Measurements from ENCODE around the gene DISC1.
"Not testable (repeated sequence)": the region's sequence is repeated elsewhere in the genome, so short reads cannot be mapped to it uniquely, and the experiment has no call there.

The DISC1 gene

DNA sequence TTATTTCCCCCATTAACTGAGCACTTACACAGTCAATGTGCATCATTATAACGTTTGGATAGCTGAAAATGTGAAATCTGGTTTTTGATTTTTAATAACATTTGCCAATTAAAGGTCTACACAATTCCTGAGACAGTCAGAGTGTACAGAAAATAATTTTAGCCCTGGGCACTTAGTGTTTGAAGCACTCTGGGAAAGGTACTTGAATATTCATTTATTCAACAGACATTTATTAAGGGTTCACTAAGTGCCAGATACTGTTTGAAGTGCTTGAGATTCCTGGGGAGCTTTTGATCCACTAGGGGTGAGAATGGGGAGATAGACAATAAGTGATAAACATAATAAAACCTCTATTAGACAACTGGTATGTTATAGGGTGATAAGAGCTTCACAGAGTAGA is 141.8 kb downstream of the DISC1 start:
- DNase-seq (ENCODE audit: low read depth in 2 of 2) = no peak

DNA sequence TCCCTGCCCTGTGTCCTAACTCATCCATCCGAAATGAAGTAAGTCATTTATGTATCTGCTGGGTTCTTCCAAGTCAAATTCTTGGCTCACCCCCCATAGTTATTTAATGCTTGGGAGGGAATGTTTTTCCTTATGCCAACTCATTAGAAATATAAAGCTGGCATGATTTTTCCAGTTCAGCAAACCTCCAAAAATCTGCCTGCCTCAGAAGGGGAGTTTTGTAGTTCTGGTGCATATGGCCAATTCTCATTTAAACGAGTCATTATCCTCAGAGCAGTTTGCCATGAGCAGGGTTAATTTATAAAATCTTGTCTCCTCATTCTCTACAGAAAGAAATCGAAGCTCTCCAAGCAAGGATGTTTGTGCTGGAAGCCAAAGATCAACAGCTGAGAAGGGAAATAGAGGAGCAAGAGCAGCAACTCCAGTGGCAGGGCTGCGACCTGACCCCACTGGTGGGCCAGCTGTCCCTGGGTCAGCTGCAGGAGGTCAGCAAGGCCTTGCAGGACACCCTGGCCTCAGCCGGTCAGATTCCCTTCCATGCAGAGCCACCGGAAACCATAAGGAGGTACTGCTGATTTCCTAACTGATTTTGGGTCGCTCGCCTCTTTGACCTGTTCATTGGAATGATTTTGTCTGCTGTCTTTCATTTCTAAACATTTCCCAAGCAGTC is 144.1 kb downstream of the DISC1 start:
- DNase-seq (ENCODE audit: low read depth in 2 of 2) = no peak

DNA sequence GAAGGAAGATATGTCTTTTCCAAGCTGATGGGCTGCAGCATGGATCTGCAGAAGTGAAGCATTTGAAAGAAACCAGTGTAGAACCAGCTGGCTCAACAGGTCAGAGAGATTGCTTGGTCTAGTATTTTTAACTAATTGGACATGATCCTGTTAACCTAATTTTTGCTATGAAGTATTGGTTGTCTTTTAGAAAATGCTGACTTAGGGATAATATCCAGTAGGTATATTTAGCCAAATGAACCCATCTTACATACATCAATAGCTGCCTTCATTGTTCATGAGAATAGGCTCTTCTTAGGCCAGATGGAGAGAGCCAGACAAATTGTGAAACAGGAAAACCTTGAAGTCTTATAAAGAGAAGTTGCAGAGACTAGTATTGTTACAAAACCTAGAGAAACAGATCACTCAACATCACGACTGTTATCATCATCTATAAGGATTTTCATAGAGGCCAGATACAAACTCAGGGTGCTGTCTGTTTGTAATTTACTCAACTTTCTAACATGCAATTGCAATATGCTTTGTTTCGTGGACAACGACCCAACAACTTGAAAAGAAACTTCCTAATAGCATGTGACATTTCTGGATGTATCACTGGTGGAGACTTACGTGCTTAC is 148.2 kb downstream of the DISC1 start:
- DNase-seq (ENCODE audit: low read depth in 2 of 2) = no peak

DNA sequence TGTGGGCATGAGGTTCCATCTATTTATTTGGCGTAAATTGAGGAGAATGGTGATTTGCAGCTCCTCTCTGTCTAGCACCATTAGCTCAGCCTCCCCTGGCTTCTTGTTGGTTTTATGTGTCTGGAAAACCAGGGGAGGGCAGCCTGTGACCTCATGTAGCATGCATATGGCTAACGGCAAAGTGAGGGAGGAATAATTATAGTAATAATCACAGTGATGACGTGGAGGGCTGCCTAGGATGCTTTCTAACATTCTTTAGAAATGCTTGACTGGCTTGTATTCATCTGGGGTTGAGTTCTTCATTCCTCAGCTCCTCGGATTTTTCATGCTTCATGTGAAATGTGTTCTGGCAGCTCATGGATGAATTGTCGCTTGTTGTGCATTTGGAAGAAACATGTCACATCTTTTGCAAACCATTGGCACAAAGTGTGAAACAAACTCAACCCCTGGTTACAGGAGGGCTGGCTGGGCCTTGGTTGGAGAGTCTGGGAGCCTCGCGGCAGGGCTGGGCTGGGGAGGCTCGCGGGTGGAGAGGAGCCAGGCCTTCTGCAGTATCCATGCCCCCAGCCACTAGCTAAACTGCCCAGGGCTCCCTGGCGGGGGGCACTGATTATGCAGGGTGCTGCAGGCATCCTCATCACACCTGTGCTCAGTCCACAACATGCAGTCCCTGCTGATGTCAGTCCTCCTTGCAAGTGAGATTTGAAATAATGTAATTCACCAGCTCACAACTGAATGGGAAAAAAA is 149.6 kb downstream of the DISC1 start:
- DNase-seq (ENCODE audit: low read depth in 2 of 2) = no peak

DNA sequence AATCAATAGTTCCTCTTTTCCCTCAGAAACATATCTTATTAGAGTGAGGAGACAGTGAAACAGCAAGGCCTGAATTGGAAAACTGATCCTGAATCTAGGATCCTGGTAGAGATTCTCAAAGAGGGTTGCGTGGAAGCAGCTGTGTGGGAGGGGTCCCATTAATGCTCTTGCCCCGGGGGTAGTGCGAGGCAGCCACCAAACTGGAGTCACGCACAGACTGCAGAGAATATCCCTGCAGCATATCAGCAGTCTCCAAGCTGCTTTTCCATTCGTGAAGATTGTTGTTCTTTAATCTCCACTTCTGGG is 150.1 kb downstream of the DISC1 start:
- DNase-seq (ENCODE audit: low read depth in 2 of 2) = no peak

DNA sequence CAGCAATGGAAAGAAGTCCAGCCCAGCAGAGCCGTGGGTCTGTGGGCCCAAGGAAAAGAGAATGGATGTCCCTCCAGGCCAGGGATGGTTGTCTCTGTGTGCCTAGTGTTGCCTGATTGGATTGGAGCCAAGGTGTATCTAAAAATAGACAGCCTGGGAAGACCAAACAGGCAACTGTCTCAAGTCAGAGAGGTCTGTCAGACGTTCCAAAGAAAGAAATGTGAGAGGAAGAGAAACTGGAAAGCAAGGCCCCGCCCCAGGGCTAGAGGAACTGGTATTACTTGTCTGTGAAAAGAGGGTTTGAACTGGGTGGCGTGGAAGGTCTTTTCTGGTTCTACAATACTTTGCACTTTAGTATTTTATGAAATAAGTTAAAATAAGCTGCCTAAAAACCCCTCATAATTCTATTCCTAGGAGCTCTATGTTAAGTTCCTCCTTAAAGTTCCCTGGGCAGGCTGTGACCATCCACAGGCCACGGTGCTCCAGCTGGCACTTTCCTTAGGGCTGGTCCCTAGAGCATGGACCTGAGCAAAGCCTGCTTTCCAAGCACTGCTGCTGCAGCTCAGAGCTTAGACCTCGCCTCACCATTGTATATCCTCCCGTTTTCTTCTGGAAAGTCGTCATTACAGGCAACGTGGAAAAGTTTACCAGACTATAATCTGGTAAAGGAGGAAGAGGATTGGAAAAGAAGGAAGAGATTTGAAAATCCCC is 151.6 kb downstream of the DISC1 start:
- DNase-seq (ENCODE audit: low read depth in 2 of 2) = no peak

DNA sequence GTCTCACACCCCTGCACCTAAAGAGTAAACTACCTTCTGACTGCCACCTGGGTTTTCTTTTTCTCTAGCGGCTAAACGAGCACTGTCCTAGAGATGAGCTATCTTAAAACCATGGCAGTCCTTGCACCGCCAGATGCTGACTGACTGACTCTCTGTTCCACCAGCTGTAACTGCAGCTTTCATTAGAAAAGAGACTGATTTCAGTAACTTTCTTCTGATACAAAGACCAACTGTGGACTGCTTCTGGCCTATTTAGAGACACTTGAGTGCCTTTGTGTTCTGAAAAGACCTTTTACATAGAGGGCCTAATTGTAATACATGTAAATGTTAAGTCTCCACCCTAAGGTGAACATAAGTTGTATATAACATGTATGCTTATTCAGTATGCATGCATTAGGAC is 152.5 kb downstream of the DISC1 start:
- no peak for DNase-seq (ENCODE audit: low read depth in 2 of 2)

DNA sequence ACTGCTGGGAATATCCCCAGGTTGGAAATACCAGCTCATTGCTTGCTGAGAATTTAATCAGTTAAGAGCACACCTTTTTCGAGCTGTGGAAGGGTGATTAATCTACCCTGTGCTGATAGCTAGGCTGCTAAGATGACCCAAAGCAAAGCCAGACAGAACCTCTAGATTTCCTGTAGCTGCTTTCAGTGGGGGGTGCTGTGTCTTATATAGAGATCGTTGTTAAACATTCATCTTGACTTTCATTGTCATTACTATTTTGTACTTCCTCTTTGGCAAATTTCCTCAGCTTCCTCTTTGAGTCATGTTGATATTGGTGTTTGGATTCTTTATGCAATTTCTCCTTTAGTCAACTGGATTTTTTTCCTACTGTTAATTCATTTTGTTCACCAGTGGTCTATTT is 155.3 kb downstream of the DISC1 start:
- no peak for DNase-seq (ENCODE audit: low read depth in 2 of 2)

DNA sequence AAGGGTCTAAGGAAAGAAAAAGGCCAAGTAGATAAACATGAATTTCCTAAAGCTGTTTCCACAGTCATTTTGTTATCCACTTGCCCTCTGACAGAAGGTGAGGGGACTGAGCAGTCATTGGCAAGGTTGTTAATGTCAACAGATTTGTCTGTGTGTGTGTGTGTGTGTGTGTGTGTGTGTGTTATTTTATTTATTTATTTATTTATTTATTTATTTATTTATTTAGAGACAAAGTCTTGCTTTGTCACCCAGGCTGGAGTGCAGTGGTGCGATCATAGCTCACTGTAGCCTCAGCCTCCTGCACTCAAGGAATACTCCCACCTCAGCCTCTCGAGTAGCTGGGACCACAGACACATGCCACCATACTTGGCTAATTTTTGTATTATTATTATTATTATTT is 158.5 kb downstream of the DISC1 start:
- DNase-seq (ENCODE audit: low read depth in 2 of 2) = not testable (repeated sequence)

DNA sequence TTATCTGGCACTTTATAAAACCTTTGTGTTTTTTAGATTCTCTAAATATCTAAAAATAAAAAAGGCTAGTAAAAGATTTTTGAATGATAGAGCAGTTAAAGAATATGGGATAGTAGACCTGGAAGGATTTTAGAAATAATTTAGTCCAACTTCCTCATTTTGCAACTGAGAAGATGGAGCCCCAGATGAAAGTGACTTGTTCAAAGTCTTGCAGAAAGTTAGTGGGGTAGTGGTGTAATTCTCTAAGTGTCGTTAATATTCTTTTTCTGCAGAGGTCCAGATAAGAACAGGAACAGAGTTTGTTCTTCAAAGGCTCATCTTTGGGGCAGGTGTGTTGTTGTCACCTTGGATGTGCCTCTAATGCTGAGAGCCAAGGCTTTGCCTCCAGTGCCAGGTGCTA is 159.5 kb downstream of the DISC1 start:
- no peak for DNase-seq (ENCODE audit: low read depth in 2 of 2)

DNA sequence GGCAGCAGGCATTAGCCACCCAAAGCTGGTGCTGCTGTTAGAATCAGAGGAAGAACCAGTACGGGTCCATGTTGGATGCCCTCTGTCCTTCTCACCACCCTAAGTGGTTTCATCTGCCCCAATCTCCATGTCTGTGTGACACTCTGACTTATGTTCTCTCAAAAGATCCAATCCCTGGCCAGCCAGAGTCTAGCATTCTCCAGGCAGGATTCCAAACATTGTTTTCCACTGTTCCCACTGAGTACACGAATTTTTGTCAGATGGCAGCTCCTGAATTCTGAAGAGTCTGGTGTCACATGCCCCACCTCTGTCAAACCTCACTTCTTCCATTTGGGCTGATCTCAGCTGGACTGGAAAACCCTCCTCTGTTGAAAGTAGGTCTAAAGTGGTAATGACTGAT is 166.0 kb downstream of the DISC1 start:
- no peak for DNase-seq (ENCODE audit: low read depth in 2 of 2)

DNA sequence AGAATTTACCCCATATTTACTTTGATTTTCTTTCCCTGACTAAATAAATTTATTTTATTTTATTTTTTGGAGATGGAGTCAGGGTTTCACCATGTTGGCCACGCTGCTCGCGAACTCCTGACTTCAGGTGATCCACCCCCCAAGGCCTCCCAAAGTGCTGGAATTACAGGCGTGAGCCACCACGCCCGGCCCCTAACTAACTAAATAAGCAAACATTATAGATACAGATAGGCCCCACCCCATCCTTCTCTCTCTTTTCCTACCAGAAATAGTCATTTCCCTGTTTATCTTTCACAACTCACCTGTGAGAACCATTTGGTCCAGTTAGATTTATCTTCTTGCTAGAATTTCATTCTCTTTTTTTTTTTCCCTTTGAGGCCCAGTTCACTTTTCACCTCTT is 167.3 kb downstream of the DISC1 start:
- no peak for DNase-seq (ENCODE audit: low read depth in 2 of 2)

DNA sequence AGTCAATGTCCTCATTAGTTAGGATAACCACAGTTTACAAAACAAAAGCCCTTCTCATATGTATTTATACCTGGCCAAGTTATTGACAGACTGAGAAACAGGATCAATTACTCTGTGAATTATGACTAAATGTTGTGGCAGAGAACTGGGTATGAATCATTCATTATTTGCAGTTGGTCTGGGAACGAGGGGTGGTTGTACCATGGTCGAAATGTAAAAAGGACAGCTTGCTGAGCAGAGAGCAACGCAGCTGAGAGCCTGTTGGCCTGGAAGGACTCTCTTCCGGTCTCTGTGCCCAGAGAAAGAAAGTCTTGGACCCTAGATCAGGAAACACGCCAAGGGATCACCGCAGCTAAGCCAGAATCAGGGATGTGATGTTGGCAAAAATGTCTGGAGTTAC is 169.6 kb downstream of the DISC1 start:
- no peak for DNase-seq (ENCODE audit: low read depth in 2 of 2)

DNA sequence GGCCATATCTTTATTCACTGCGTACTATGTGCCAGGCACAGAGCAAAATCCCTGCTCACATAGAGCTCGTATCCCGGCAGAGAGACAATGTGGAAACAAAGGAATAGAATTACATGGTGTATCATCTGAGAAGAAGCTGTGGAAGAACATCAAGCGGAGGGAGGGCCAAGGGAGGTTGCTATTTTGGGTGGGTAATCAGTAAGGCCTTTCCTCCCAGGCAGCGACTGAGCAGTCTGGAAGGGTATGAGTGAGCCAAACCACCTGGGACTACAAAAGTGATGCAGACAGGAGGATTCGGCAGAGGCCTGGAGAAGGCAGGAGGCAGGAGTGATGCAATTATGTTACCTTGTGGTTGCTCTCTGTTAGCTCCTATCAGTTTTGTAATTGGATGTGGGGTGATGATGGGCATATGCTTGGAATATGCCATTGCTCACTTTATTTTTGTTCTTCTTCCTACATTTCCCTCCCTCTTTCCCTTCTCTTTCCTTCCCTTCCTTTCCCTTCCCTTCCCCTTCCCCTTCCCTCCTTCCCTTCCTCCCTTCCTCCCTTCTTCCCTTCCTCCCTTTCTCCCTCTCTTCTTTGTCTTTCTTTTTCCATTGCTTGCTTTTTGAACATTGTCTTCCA is 172.9 kb downstream of the DISC1 start:
- DNase-seq (ENCODE audit: low read depth in 2 of 2) = no peak

DNA sequence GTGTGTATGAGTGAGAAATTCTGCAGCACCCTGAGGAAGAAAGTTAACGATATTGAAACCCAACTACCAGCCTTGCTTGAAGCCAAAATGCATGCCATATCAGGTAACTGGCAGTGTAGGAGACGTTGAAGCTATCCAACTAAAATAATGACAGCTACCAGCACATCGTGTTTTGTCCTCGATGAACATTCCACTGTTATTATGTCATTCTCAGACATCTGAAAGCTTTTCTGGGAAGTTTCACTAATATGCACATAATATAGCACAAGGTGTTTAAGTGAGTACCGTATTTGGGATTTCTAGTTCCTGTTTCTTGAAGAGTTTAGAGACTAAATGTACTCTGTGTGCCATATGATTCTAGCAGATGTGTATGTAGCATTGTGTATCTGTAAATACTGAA is 173.5 kb downstream of the DISC1 start:
- DNase-seq (ENCODE audit: low read depth in 2 of 2) = no peak

DNA sequence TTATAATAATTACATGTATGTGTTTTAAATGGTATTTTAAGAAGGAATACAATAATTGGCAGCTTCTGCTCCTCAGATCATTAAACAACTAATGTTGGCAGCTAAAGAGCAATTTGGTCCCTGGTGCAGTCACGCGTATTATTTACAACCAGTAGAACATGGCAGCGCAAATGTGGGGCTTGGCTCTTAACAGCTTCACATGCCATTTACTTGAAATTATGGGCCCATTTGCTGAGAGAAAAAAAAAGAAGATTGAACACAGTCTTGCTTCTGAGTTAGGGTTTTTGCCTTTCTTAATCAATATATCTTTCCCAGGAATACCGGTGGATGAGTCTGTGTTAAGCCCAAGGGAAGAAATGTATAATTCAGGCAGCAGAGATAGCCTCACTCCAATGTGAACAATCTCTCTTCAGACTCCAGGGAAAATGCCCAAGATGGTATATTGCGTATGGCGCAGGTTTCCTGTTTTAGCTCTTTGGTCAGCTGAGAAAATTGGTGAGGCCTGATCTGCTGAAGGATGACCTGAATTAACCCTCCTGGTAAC is 174.5 kb downstream of the DISC1 start:
- DNase-seq (ENCODE audit: low read depth in 2 of 2) = no peak

DNA sequence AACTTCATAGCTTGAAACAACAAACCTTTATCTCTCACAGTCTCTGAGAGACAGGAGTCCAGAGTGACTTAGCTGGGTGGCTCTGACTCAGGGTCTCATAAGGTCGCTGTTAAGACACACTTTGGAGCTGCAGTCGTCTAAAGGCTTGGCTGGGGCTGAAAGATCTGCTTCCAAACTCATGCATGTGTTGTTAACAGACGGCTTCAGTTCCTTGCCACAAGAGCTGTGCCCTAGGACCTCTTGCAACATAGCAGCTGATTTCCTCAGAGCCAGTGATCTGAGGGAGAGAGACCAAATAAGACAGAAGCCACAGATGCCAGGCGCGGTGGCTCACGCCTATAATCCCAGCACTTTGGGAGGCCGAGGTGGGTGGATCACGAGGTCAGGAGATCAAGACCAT is 176.8 kb downstream of the DISC1 start:
- no peak for DNase-seq (ENCODE audit: low read depth in 2 of 2)

DNA sequence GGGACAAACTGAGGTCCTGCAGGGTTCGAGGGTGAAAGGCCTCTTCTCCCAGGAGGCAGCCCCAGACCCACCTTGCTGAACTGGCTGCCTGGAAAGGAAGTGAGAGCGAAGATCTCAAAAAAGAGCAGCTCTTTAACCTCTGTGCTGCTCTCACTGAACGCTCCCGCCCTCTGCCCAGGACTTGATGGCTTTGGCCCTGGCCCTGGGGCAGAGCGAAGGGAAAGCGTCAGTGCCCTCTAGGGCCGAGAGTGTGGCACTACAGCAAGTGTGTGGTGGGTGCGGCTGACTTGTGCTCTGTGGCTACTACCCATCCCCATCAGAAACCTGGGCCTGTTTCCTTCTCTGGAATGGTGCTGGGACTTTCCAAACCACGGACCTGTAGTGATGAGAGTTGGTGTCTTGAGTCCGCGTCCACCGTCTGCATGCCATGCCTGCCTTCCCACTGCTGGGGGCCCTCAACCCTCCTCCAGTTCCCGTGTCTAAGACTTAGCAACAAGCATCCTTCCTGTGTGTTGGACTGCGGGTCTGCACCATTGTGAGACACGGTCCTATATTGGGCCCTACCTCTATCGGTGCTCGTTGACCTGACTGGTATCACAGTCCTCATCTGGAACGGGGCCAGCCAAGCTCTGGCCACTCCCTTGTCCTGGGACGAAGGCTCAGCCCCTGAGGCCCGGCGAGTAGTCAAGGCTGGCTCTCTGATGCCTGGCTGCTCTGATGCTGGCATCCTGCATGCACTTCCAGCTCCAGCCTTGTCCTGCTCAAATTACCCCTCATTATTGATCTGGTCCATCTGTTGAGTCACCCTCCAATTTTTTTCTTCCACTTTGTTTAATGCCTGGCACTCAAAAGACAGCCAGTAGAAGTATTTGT is 180.3 kb downstream of the DISC1 start:
- DNase-seq (ENCODE audit: low read depth in 2 of 2) = peak; percentile 3 to 24

DNA sequence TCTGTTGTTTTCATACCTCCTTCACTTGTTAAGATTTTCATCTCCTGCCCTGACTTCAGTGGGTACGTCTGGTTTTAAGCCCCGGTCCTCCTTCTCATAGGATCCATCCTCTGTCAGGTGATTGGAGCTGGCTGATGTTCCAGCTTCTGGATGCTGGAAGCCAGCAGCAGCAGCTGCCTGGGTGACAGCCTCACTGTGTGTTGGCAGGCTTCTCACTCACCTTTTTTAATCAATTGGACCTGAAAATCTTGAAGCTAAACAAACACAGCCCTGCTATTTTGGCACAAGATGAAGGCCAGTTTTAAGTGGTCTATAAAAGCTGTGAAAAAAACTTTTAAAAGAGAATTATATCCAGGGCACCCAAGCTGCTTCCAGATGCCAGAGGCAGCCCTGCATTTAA is 181.0 kb downstream of the DISC1 start:
- no peak for DNase-seq (ENCODE audit: low read depth in 2 of 2)

DNA sequence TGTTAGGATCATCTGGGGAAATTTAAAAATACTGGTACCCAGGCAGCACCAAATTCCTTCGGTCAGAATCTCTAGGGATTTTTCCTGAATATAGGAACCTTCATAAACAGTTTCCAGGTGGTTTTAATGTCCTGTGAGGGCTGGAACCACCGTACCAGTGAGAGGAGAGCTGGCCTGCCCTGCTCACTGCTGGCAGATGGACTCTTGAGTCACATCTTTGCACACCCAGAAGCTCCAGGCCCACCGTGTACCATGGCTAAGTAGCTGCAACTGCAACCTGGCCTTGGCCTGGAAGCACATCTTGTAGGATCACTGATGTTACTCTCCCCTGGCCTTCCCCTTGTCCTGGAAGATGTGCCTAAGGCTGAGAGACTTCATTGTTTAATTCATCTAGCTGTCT is 181.5 kb downstream of the DISC1 start:
- DNase-seq (ENCODE audit: low read depth in 2 of 2) = no peak

DNA sequence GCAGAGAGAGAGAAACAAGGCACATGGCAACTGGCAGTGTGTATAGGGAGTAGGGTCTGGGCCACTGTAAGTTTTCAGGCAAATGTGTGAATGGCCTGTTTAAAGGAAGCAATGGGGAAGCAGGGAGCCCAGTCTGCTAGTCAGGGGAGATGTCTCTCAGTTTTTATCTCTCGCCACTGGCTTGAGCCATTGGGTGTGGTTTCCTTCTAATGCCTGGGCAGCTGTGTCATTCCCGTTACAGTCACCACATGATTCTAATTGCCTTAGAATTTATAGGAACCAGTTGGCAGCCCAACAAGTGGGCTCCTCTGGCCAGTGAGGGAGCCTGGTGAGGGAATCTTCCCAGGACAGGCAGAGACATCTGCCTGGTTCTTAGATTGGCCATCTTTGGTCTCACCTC is 182.4 kb downstream of the DISC1 start:
- DNase-seq (ENCODE audit: low read depth in 2 of 2) = no peak

All from stimulated activated CD8-positive, alpha-beta memory T cell treated with anti-CD3 and anti-CD28 coated beads, Interleukin-15, amount 100 ng/mL, for 48 hours (primary cell).